CD4-positive, alpha-beta T cell treated with Interleukin-6 for 4 hours (primary cell): ENCODE data around the gene CYSLTR2.

Experiments
- DNase-seq: peaks from one replicate; pipeline ENCODE4 v3.0.0-alpha.2; 2020; ENCODE audit warnings: mixed read lengths

Gene CYSLTR2

DNA sequence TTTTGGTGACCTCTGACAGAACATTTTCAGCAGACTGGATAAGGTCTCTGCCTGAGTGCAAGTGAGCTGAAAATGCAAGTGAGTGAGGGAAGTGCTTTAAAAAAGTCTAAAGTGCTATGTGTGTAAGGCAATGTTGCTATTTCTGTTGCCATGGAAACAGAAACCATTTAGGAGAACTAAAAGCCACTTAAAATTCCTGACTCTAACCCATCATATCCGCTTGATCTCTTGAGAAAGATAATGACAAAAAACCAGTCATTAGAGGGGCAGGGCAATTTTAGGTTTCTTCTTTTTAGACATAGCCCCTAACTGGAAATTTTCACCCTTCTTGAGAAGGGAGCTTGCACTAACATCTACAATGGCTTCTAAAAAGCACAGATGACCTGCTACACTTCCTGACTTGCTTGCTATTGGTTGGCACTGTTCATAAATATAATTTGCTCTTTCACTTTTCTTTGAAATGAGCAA lies at the start of gene CYSLTR2:
TSS of gene CYSLTR2 (plus strand) at position 458 of the 468 bp plus-strand sequence. CDS start 52,889 bp downstream, outside the sequence.
- no peak for DNase-seq

DNA sequence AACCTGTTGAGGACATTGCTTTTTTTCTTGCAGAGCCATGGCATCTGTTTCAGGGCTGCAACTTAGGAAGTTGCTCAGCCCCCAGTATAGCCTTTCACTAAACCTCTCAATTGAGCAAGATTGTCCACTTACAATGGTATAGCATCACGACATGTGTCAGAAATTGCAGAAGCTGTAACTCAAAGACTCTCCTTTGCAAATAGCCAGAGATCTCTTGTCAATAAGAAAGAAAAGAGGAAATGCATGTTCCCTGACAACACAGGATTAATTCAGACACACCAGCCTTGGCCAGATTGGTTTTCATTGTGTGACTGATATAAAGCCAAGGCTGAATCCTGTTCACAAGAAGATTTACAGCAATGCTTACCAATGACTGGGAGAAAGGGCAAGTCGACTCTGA lies 38.7 kb upstream of the CYSLTR2 start:
- DNase-seq, result no peak

- DNase-seq, result no peak
These were observed 34.8 kb upstream of the CYSLTR2 start for GRCh38 chr13:48618937-48619336.

DNA sequence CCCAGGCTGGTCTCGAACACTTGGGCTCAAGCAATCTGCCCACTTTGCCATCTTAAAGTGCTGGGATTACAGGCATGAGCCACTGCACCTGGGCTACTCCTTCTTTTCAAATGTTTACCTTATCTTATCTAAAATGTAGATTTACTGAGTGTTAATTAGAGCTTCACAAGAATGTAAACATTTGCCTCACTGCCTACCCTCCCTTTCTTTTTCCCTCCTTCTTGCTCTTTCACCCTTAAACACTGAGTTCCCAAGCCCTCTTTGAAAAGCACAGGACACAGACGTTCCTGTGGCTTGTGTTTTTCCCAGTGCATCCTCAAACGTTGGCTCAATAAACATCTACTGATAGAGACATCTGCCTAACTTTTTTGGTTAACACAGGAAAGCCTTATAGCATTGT lies 32.7 kb upstream of the CYSLTR2 start:
- no peak for DNase-seq

DNA sequence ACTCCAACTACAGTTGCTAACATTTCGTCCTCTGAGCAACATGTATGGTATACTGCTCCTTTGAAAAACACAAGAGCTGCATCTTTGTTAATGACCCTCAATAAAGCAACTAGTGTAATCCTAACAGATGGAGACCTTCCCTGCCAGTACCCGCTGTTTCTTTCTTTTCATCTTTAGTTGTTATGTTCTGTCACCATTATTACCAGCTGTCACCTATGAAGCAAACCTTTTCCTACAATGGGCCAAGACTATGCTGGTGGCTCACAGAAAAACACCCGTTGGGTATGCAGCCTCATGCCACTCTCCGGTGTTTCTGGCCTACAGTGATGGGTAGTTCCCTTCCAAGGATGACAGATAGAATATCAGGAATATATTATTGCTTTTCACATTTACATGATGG lies 29.7 kb upstream of the CYSLTR2 start:
- DNase-seq, result no peak

DNA sequence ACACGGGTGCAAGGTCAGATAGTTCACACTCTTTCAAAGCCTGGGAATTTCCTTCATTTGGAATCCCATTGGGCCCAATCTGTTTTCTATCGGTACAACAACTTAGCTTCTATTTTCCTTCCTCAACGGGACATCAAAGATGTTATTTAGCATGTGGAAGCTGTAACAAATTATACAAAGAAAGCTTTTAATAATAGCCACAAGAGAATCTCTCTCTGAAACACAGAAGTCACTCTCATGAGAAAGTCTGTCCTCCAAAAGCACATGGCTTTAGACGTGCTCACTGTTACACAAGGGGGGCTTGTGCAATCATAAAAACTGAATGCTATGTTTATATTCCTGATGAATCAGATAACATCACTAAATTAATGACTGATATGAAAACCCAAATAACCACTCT lies 28.9 kb upstream of the CYSLTR2 start:
- no peak for DNase-seq

DNA sequence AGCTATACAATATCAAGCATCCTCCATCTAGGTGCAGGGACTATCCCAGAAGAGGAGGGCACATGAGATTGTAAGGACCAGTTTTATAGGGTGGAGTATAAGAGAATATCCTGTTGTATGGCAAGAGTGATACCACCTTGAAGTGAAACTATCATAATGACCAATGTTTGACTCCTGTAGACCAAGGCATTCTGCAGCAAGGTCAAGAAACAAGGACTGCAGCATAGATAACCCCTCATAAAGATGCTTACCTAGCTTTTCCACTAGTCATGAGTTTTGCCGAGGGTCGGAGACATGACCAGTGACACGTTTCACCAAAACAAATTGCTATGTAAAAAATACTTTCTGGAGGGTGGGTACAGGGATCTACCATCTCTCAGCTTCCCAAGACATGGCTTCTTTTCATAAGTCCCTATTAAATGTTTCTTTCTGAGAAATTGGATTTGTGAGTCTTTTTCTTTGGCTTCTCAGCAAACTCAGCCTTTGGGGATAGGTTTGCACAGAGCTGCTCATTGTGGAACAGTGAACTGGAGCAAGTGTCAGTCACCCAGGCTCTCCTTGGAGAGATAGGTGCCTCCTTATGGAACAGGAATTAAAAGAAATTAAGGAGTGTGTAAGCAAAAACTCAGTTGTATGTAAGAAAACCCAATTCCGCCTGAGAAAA lies 28.2 kb upstream of the CYSLTR2 start:
- no peak for DNase-seq

DNA sequence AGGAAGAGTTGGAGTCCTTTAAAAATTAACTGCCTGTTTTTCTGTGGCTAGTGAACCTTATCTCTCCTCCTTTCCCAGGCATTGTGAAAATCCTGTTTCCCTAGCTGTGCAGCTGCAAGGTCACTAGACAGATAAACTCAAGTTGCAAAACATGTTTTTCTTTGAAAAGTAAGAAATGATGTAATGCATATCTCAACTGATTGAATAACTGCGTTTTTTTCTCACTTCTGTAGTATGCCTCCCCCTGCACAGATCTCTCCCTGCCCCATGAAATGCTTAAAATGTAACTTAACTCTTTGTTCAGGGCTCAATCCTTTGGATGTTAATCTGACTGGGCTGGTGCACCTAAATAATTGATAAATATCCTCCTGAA lies 27.7 kb upstream of the CYSLTR2 start:
- DNase-seq, result no peak

GRCh38 chr13:48626726-48627451 lies 26.8 kb upstream of the CYSLTR2 start:
- no peak for DNase-seq

- no peak for DNase-seq
These were observed 24.5 kb upstream of the CYSLTR2 start for GRCh38 chr13:48629277-48629676.

- no peak for DNase-seq
These were observed 23.4 kb upstream of the CYSLTR2 start for GRCh38 chr13:48630291-48630690.

DNA sequence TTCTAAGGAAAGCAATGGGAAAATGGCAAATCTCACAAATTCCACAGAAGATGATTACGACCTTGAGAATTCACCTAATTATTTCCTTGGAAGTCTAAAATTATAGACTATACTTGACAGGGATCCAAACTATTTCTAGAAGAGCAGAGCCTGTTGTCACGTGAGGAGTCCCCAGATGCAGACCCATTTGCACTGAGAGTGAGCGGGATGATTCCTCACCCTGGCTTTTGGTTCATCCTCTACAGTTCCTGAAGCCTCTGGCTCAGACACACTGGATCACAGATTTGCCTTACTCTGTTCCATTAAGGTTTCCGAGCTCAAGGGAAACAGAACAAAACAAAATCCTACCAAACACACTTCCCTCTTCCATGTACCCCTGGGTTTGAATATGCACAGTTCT lies 23.0 kb upstream of the CYSLTR2 start:
- no peak for DNase-seq

DNA sequence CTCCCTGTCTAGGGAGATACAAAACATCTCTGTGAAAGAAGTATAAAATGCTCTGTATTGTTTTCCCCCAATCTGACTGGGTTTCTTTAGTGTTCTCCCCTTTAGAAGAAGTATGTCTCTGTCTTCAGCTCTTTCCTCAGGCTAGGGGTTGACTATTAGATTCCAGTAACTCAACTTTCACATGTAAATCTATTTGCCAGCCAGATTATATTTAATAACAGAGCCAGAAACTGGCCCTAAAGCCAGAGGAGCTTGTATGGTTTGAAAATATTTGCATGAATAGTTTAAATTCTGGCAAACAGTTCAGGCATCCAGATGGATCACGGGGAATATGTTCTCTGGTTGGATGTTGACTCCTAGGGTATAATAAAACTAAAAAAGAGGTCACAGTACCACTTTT lies 22.3 kb upstream of the CYSLTR2 start:
- no peak for DNase-seq

GRCh38 chr13:48633700-48634099 lies 20.0 kb upstream of the CYSLTR2 start:
- DNase-seq, result no peak

DNA sequence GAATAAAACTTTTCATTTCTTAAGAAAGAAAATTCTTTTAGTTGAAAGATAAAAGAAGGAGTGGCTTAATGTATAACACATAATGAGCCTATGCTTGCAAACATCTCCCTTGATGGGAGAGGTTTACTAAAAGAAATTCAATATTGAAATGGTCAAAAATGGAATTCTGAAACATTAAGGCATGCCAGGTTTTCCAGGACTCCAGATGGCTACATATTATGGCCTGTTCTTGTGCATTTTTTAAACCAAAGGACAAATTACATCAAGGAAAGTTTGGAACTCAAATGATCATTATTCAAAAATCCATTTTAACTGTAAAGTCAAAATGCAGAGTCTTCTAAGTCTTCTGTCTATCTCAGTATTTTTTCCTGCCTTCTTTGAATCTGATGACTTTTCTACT lies 19.1 kb upstream of the CYSLTR2 start:
- DNase-seq, result no peak

GRCh38 chr13:48635478-48635877 lies 18.3 kb upstream of the CYSLTR2 start:
- no peak for DNase-seq

GRCh38 chr13:48636550-48636949 lies 17.2 kb upstream of the CYSLTR2 start:
- no peak for DNase-seq

DNA sequence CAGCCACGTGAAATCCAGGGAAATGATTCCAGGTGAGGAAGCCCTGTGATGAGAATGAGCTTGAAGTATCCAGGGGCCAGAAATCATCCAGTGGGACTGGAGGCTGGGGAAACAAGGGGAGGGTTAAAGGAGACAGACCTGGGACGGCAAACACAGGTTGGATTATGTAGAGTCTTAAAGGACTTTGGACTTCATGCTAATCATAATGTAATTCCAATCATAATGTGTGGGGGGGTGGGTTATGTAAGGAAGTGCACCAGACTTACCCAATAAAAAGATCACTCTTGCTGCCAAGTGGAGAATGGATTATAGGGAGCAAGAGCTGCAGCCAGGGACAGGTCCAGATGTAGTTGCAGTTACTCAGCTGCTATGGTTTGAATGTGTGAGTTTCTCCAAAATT lies 16.1 kb upstream of the CYSLTR2 start:
- DNase-seq, result no peak

GRCh38 chr13:48640767-48641166 lies 13.0 kb upstream of the CYSLTR2 start:
- DNase-seq, result no peak

- DNase-seq, result no peak
These were observed 12.3 kb upstream of the CYSLTR2 start for GRCh38 chr13:48641404-48641803.

GRCh38 chr13:48642061-48642460 lies 11.7 kb upstream of the CYSLTR2 start:
- DNase-seq, result no peak

- no peak for DNase-seq
These were observed 10.6 kb upstream of the CYSLTR2 start for GRCh38 chr13:48643159-48643558.

- DNase-seq, result no peak
These were observed 9.6 kb upstream of the CYSLTR2 start for GRCh38 chr13:48644141-48644540.

- DNase-seq, result no peak
These were observed 8.8 kb upstream of the CYSLTR2 start for GRCh38 chr13:48644951-48645350.

DNA sequence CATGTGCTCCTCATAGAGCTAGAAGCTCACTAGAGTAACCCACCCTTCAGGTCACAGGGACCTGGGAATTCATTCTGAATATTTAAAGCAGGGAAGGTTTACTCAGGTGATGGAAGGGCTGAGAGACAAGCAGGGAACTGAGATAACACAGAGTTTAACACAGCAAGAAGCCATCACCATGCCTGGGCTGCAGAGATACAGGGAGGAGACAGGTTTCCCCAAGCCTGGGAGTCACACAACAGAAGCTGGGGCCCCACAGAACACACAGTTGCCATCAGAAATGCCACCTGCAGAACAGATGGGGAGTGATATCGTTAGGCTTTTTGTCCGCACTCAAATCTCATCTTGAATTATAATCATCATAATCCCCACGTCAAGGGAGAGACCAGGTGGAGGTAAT lies 7.9 kb upstream of the CYSLTR2 start:
- DNase-seq, result no peak
